Measurements from ENCODE around the gene PAPPA2.

Gene PAPPA2

GRCh38 chr1:176885341-176885740, 422.4 kb downstream of the PAPPA2 start:
- Histone ChIP-seq H3K36me3 (ENCODE audit: control insufficient read depth in 2 of 2, insufficient read depth in 1 of 2, low read length in 2 of 2) (no peaks in the 10 kb centered on the region), H3K9me3 (ENCODE audit: control insufficient read depth, insufficient read depth, low read depth, low read length) (no peaks in the 10 kb centered on the region), H3K27ac (ENCODE audit: extremely low read depth, low read depth, low read length) (no peak overlapping the region), H3K4me1 (ENCODE audit: control insufficient read depth, insufficient read depth, low read length) (no peaks in the 10 kb centered on the region), H3K4me3 (ENCODE audit: low read depth, low read length) (no peak overlapping the region)
- ChIA-PET CTCF (interaction anchor here (0.9 kb wide), 1 partner anchor 370 kb away, joined by 3 read pairs; no protein-coding TSS in a partner anchor), POLR2A (no interaction called here)
- TF ChIP-seq GLIS1 (tag by site-specific recombination; IDR thresholded peaks at IDR 0.05) (no peak), ZNF211 (tag by site-specific recombination; IDR thresholded peaks at IDR 0.05; ENCODE audit: low read depth) (no peak), ZNF16 (tag by site-specific recombination; IDR thresholded peaks at IDR 0.05; ENCODE audit: low read depth) (no peak), OSR2 (tag by site-specific recombination; IDR thresholded peaks at IDR 0.05) (no peak), HOXC10 (CRISPR knock-in tag; IDR thresholded peaks at IDR 0.05) (no peak), FEZF1 (tag by site-specific recombination; IDR thresholded peaks at IDR 0.05) (no peak), KLF16 (tag by site-specific recombination; IDR thresholded peaks at IDR 0.05) (no peak), PRDM1 (tag by site-specific recombination; IDR thresholded peaks at IDR 0.05) (no peak)
- TF ChIP-seq, protein P1, sequence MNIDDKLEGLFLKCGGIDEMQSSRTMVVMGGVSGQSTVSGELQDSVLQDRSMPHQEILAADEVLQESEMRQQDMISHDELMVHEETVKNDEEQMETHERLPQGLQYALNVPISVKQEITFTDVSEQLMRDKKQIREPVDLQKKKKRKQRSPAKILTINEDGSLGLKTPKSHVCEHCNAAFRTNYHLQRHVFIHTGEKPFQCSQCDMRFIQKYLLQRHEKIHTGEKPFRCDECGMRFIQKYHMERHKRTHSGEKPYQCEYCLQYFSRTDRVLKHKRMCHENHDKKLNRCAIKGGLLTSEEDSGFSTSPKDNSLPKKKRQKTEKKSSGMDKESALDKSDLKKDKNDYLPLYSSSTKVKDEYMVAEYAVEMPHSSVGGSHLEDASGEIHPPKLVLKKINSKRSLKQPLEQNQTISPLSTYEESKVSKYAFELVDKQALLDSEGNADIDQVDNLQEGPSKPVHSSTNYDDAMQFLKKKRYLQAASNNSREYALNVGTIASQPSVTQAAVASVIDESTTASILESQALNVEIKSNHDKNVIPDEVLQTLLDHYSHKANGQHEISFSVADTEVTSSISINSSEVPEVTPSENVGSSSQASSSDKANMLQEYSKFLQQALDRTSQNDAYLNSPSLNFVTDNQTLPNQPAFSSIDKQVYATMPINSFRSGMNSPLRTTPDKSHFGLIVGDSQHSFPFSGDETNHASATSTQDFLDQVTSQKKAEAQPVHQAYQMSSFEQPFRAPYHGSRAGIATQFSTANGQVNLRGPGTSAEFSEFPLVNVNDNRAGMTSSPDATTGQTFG (tag by site-specific recombination; IDR thresholded peaks at IDR 0.05; ENCODE audit: borderline replicate concordance) = no peak

DNA sequence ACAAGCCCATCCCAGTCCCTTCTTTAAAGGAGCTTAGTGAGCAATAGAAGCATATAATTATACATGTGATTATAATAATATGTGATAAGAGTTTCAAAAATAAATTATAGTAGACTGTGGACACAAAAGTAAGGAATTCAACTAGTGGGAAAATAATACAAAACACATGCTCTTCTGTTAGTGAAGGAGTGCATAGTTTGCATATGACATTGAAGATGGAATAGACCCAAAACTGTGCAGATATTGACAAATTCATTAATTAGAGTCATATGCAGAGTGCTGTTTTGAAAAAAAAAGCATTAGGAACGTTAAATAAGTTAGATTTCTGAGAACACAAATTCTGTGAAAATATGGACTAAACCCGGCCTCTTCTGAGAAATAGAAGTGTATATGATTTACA, 422.8 kb downstream of the PAPPA2 start:
- TF ChIP-seq, protein P1 (tag by site-specific recombination; IDR thresholded peaks at IDR 0.05; ENCODE audit: borderline replicate concordance) = no peak
- TF ChIP-seq, protein P2, sequence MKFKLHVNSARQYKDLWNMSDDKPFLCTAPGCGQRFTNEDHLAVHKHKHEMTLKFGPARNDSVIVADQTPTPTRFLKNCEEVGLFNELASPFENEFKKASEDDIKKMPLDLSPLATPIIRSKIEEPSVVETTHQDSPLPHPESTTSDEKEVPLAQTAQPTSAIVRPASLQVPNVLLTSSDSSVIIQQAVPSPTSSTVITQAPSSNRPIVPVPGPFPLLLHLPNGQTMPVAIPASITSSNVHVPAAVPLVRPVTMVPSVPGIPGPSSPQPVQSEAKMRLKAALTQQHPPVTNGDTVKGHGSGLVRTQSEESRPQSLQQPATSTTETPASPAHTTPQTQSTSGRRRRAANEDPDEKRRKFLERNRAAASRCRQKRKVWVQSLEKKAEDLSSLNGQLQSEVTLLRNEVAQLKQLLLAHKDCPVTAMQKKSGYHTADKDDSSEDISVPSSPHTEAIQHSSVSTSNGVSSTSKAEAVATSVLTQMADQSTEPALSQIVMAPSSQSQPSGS (tag by site-specific recombination; IDR thresholded peaks at IDR 0.05; ENCODE audit: low read depth) = no peak
- no peak for TF ChIP-seq ZBTB6 (tag by site-specific recombination; IDR thresholded peaks at IDR 0.05)
- no peak for TF ChIP-seq GLIS1 (tag by site-specific recombination; IDR thresholded peaks at IDR 0.05)
- no peak for TF ChIP-seq ZNF785 (tag by site-specific recombination; IDR thresholded peaks at IDR 0.05)
- TF ChIP-seq YY2 (tag by site-specific recombination; IDR thresholded peaks at IDR 0.05) = no peak
- no peak for TF ChIP-seq ZBTB8A (tag by site-specific recombination; IDR thresholded peaks at IDR 0.05)
- TF ChIP-seq ZSCAN30 (tag by site-specific recombination; IDR thresholded peaks at IDR 0.05) = no peak
- TF ChIP-seq BCL6B (tag by site-specific recombination; IDR thresholded peaks at IDR 0.05) = no peak
- no peak for TF ChIP-seq INSM2 (tag by site-specific recombination; IDR thresholded peaks at IDR 0.05)
- ChIA-PET POLR2A (no interaction called here), CTCF (no interaction called here)
- no peak overlapping the region for H3K4me3 ChIP-seq (ENCODE audit: low read depth, low read length)
- H3K4me1 ChIP-seq (ENCODE audit: control insufficient read depth, insufficient read depth, low read length) = no peaks in the 10 kb centered on the region
- H3K36me3 ChIP-seq (ENCODE audit: control insufficient read depth in 2 of 2, insufficient read depth in 1 of 2, low read length in 2 of 2) = no peaks in the 10 kb centered on the region
- no peak overlapping the region for H3K27ac ChIP-seq (ENCODE audit: extremely low read depth, low read depth, low read length)
- no peaks in the 10 kb centered on the region for H3K9me3 ChIP-seq (ENCODE audit: control insufficient read depth, insufficient read depth, low read depth, low read length)
